ENCODE measurements around the gene HSPE1.
"Not testable (repeated sequence)": the region's sequence is repeated elsewhere in the genome, so short reads cannot be mapped to it uniquely, and the experiment has no call there.

Gene HSPE1

DNA sequence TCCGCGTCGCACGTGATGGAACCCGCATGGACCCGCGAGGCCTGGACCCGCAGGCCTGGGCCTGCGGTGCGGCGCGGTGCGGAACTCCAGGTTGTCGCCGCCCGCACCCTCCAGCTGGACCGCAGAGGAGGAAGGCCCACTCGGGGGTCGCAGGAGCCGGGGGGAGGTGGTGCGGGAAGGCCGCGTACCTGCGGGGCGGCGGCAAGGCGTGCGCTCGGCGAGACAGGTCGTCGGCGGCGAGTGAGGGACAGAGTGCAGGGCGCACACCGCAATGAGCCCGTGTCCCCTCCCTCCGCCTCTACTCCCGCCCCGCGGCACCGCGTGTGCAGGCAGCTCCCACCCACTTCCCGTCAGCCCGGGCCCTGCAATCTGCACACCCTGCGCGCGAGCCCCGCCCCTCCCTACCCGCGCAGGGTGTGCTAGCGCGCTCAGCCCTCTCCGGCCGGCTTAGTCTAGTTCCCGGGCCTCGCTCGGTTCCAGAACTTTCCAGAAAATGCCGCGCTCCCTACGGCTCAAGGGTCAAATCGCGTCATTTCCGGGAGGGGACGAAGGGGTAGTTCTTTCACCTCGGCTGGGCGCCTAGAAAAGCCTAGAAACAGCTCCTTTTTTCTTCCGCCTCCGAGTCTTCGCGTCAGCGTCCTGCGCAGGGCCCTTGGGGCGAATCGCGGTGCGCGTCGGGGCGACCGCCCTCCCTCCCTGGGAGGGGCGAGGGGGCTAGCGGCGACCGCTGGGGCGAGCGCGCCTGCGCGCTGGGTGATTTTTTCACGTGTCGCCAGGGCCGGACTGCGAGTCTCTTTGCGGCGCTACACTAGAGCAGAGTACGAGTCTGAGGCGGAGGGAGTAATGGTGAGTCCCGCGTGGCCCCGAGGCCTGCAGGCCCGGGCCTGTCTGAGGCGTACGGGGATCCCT, at the start of gene HSPE1, which contains the start of gene HSPD1:
Gene HSPE1 (plus strand): TSS at position 786 of the 909 bp plus-strand sequence. CDS start 58 bp downstream, at position 844.
Gene HSPD1 (minus strand): TSS at position 247 of the 909 bp plus-strand sequence. CDS start 992 bp downstream, outside the sequence.
- peak; percentile 98 for DNase-seq (ENCODE audit: low read depth in 2 of 2)

DNA sequence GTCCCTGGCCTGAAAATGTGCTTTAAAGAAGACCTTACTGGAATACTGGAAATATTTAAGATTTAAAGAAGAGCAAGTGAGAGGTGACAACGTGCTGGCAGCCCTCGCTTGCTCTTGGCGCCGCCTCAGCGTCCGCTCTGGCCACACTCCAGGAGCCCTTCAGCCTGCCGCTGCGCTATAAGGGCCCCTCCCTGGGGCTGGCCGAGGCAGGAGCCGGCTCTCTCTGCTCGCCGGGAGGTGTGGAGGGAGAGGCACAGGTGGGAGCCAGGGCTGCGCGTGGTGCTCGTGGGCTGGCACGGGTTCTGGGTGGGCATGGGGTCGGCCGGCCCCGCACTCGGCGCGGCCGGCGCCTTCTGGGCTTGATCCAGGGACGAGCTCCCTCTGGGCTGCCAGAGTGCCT, 49.7 kb upstream of the HSPE1 start:
- DNase-seq (ENCODE audit: low read depth in 2 of 2): no peak

DNA sequence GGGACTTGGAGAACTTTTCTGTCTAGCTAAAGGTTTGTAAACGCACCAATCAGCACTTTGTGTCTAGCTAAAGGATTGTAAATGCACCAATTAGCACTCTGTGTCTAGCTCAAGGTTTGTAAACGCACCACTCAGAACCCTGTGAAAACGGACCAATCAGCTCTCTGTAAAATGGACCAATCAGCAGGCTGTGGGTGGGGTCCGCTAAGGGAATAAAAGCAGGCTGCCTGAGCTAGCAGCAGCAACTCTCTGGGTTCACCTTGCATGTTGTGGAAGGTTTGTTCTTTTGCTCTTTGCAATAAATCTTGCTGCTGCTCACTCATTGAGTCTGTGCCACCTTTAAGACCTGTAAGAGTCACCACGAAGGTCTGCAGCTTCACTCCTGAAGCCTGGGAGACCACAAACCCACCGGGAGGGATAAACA, 49.2 kb upstream of the HSPE1 start:
- not testable (repeated sequence) for DNase-seq (ENCODE audit: low read depth in 2 of 2)

DNA sequence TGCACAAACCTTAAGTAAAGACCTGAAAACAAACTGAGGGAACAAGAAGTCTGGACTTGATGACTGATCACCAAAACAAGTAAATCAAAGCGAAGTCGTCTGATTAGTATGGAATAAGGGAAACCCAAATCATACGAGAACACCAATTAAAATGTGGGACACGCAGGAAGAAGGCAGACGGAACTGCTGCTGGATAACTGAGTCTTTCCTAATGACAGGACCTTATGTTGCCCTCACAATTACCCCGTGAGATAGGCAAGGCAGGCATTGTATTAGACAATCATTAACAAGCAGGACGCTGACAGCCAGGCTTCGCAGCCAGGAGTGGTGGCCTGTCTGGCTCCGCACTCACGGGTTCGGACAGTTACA, 47.4 kb upstream of the HSPE1 start:
- no peak for DNase-seq (ENCODE audit: low read depth in 2 of 2)

DNA sequence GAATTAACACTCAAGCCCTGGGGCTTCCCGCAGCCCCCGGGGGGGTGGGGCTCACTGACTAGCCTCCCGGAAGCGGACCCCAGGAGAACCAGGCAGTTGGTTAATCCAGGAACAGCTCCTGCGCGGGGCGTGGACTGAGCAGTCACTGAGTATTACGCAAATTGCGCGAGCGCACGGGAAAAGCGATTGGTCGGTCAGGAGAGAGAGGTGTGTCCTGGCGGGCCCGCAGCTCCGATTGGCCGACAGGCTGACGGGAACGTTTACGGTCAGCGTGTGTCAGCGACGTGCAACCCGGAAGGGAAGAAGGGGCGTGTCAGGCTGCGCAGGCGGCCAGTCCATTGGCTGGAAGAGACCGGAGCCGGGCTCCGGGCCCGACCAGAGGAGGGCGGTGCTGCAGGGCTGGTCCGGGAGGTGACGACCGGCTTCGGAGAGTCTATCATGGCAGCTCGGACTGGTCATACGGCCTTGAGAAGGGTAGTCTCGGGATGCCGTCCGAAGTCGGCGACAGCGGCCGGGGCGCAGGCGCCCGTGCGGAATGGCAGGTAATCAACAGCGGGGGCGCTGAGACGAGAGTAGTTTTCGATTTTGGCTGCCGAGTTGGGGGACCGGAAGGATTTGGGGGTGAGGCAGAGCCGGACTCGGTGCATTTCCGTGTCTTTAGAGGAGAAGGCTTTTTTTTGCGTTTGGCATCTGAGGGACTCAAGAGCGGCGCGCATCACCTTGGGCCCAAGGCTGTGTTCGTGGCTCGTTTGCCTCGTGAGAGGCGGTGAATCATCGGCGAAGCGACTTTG, 46.9 kb upstream of the HSPE1 start, which contains the start of gene COQ10B:
Gene COQ10B (plus strand): TSS at position 430 of the 791 bp plus-strand sequence. CDS start 9 bp downstream, at position 439.
- peak; percentile 99 for DNase-seq (ENCODE audit: low read depth in 2 of 2)

DNA sequence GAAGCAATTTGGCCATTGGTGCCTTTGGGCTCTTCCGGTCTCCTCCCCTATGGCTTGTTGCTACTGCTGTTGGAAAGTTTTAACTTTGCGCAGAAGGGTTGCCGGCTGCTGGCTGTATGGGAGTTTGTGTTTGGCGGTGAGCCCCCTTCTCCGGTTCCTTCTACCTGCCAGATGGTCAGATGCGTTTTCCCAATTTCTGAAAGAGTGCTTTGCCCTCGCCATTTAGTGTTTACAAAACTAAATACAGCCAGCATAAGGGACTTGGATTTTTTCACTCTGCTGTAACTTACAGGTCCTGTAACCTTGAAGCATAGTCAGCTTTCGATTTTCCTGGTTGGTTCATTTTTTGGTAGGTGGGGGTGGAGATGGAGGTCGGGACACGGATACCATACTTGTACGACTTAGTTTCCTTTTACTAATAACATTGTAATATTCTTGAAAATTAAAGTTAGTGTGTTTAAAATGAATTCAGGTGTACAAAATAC, 46.2 kb upstream of the HSPE1 start:
- DNase-seq (ENCODE audit: low read depth in 2 of 2): no peak

DNA sequence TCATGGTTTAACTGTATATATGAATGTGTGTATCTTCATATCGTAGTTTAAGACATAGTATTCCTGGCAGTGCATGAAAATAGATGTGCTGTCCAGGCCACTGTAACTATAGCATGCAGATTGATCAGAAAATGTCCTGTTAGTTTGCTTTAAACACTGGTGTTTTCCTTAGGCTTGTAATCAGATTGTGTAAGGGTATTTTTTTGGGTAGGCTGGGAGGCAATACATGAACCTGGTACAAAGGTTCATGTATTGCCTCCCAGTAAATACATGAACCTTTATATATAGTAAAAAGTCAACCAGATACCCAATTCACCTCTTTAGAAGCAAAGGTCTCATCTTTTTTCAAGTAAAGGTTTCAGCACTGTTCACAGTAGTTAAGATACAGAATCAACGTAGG, 45.3 kb upstream of the HSPE1 start:
- no peak for DNase-seq (ENCODE audit: low read depth in 2 of 2)

DNA sequence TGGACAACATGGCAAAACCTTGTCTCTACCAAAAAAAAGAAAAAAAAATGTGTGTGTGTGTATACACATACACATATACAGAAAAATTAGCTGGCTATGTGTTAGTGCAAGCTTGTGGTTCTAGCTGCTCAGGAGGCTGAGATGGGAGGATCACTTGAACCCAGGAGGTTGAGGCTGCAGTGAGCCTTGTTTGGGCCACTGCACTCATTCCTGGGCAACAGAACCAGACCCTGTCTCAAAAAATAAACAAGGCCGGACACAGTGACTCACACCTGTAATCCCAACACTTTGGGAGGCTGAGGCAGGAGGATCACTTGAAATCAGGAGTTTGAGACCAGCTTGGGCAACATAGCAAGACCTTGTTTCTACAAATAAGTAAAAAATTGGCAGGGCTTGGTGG, 44.8 kb upstream of the HSPE1 start:
- DNase-seq (ENCODE audit: low read depth in 2 of 2): no peak

DNA sequence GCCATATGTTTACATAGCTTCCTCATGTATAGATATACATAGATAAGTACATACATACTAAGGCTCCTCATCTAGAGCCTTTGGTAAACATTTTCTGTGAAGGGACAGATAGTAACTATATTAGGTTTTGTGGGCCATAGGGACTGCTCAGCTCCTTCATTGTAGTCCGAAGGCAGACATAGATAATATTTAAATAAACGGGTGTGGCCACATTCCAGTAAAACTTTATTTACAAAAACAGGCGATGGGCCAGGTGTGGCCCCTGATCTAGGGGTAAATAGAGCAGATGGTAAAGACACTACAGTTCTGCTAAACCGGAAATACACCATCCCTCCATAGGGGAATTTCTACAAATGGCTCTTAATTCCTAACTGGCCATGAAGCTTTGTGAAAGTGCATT, 39.5 kb upstream of the HSPE1 start:
- no peak for DNase-seq (ENCODE audit: low read depth in 2 of 2)

DNA sequence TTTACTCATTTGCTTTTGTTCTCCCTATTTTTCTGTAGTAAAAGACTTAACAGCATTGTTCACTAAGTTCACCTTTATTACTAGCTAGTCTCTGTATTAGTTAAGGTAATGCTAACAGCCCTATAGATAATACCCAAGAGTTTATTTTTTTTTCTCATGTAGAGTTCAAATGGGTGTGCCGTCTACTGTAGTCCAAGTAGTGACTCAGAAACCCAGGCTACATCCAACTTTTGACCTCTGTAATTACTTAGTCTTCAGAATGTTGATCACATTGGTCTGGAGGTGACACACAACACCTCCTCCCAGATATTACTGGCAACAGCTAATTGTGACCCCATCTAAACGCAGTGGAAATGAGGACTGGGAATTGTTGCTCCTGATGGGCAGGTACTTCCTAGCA, 39.1 kb upstream of the HSPE1 start:
- DNase-seq (ENCODE audit: low read depth in 2 of 2): no peak

DNA sequence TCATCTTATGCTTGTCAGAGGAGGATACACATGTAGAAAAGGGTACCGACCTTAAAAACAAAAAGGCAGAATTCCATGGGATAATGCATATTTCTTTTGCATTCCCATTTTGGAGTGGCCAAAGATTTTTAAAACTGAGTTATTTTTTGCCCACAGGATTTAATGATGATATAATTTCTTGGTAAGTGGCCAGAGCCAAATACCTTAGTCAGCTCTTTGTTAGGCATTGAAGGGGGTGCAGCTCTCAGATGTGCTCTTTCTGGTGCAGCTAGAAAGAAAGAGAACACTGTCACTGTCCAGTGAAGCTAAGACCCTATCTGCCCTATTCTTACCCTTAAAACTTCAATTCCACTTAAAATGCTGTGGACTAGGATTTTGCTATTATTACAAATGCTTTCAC, 36.0 kb upstream of the HSPE1 start:
- DNase-seq (ENCODE audit: low read depth in 2 of 2): no peak

DNA sequence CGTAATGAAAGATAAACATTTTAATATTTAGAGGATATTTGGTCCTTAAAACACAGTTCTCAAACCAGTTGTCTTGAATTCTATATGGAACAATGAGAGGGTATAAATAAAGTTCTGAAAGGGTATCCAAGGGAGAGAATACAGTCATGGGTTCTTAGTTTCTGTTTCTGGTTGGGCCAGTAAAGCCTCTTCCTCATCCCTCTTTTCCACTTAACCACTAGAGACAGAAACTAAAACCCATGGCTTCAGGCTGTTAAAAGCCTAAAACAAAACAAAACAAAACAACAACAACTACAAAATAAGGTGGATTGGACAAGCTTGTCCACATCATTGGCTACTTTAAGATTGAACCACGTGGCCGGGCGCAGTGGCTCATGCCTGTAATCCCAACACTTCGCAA, 28.0 kb upstream of the HSPE1 start:
- no peak for DNase-seq (ENCODE audit: low read depth in 2 of 2)

DNA sequence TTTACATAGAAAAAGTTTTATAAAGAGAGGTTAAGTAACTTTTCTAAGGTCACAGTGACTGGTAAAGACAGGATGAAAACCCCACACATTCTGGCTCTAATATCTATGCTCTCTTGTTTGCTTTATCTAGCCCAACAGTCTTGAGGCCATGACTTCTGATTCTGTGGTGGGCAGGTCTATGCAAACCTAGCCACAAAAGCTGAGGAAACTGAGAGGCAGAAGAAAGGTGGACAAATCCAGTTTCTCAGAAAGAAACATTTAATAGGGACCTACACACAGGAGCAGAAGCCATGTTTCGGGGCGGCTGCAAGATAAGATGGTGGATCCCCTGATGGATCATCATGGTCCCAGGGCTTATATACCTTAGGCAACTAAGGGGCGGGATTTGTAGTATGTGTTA, 22.4 kb upstream of the HSPE1 start:
- no peak for DNase-seq (ENCODE audit: low read depth in 2 of 2)

DNA sequence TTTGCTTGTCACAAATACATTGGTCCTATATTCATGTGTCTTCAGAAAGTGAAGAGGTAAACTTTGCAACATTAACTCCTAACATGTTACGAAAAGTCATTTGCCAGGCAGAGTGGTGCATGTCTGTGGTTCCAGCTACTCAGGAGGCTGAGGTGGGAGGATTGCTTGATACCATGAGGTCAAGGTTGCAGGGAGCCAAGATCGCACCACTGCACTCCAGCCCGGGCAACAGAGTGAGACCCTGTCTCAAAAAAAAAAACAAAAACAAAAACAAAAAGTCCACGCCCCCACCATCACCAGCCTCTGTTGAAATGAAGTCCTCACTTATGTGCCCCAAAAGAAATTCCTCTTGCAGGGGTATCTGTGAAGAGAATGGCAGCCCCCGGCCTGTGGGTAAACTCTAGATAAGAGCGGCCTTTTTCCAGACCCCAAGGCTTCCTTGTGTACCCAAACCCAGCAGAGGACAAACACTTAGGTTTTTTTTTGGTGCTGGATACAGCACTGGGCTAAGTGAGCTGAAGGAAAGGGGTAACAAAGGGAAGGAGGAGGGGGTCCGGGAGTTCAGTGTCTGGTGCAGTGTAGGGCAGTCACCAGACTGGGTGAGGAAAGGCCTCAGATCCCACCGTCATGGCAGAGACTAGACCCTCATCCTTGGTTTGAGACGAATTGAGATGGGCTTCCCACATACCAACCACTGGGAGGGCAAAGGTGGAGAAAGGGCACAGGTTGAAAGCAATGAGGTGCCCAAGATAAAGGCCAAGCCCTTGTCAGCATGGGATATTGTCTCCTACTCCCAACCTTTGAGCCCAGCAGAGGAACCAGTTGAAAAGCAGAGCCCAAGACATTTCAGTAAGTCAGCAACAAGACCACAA, 19.8 kb upstream of the HSPE1 start:
- no peak for DNase-seq (ENCODE audit: low read depth in 2 of 2)

DNA sequence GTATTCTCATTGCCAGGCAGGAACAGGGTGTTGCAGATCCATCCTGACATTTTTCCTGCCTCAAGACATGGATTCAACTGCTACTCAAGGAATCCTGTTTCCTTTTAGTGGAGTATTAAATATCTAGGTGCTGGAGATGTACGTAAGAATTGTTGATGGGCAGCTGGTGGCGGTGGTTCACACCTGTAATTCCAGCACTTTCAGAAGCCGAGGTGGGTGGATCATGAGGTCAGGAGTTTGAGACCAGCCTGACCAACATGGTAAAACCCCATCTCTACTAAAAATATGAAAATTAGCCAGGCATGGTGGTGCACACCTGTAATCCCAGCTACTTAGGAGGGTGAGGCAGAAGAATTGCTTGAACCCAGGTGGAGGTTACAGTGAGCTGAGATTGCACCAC, 15.9 kb upstream of the HSPE1 start:
- DNase-seq (ENCODE audit: low read depth in 2 of 2): not testable (repeated sequence)

DNA sequence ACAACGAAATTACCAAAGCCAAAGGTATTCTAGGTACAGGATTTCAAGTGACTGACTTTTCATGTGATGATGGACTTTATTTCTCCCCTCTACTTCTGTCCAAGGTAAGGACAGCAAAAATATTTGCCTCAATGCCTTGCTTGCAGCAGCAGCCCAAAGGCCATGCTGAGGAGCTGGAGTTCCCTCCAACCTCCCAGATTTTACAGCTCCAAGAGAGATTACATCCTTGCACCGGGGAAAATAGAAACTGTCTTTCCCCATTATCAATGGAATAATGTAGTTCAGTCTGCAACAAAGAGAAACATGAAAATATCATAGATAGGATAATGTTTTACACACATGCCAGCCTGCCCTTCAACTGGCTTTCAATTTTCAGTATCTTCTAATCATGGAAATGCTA, 14.0 kb upstream of the HSPE1 start:
- DNase-seq (ENCODE audit: low read depth in 2 of 2): no peak

DNA sequence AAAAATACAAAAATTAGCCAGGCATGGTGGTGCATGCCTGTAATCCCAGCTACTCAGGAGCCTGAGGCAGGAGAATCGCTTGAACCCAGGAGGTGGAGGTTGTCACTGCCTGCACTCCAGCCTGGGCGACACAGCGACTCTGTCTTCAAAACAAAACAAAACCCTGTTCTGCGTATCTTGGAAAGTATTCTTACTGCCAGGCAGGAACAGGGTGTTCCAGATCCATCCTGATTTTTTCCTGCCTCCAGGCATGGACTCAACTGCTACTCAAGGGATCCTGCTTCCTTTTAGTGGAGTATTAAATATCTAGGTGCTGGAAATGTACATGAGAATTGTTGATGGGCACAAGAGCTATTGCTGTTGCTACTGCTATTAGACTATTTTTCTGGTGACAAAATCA, 12.8 kb upstream of the HSPE1 start:
- DNase-seq (ENCODE audit: low read depth in 2 of 2): no peak

DNA sequence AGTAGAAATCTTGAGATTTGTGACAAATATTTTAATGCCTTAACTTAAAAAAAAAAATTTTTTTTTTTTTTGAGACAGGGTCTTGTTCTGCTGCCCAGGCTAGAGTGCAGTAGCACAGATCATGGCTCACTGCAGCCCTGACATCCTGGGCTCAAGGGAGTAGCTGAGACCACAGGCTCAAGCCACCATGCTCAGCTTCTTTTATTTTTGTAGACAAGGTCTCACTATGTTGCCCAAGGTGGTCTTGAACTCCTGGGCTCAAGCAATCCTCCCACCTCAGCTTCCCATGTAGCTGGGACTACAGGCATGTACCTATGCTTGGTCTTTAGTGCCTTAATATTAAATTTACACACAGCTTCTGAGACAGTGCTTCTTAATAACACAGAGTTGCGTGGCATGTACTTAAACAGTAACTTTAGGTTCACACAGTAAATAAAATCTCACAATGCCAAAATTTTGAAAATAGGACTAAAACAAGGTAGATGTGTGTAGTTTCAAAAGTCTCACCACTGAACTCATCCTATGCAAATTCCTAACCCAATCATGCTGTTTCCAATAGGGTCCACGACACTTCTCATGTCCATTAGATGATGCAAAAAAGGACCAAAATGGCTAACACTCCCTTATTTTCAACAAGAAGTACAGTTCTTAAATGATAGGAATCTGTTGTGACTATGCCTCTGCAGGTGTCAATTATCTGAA, 4.6 kb upstream of the HSPE1 start:
- no peak for DNase-seq (ENCODE audit: low read depth in 2 of 2)

DNA sequence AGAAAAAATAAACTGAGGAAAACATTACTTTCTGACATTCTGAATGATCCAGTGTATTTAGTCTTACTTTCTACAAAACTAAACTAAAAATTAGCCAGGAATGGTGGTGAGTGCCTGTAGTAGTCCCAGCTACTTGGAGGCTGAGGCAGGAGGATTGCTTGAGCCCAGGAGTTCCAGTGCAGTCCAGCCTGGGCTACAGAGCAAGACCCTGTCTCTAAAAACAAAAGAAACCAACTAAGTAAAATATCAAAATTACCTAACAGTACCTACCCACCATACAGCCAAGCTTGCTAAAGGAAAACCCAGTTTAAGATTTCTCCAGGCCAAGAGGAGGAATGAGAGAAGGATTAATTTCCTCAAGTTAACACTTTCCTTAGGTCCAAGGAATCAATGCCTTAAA, 3.5 kb upstream of the HSPE1 start:
- no peak for DNase-seq (ENCODE audit: low read depth in 2 of 2)

DNA sequence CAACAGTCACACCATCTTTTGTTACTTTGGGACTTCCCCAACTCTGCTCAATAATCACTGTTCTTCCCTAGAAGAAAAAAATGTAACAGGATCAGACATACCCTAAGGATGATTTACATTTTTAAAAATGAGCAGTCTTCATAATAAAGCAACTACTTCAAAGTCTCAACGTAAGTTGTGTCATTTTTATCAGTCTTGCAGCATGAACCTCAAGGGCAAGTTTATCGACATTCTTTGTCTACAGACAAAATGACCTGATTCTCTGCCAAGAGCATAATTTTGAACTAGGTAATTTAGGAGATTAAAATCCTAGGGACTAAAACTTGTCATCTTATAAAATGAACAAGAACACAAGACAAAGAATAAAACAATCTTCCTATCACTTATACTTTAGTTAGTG, 2.9 kb upstream of the HSPE1 start:
- no peak for DNase-seq (ENCODE audit: low read depth in 2 of 2)
